GM18519 (cell line): Measurements from ENCODE around the gene NKIRAS1.
"Not testable (repeated sequence)": the region's sequence is repeated elsewhere in the genome, so short reads cannot be mapped to it uniquely, and the experiment has no call there.

Experiments
- ATAC-seq: cut with Tn5 transposase; IDR thresholded peaks from one replicate; pipeline ENCODE4 v1.9.1; 2021; ENCODE audit warnings: mild to moderate bottlenecking, moderate library complexity; ENCODE audit not compliant: unreplicated experiment, low FRiP score

Gene NKIRAS1

GRCh38 chr3:23941440-23941839 is 24.6 kb upstream of the NKIRAS1 start:
- ATAC-seq, result no peak

- no peak for ATAC-seq
These were observed 24.0 kb upstream of the NKIRAS1 start for GRCh38 chr3:23940775-23941174.

- ATAC-seq, result no peak
These were observed 21.9 kb upstream of the NKIRAS1 start for GRCh38 chr3:23938688-23939087.

GRCh38 chr3:23937296-23937695 is 20.5 kb upstream of the NKIRAS1 start:
- ATAC-seq, result no peak

GRCh38 chr3:23934253-23934652 is 17.5 kb upstream of the NKIRAS1 start:
- ATAC-seq, result no peak

GRCh38 chr3:23932571-23932970 is 15.8 kb upstream of the NKIRAS1 start:
- ATAC-seq, result no peak

- no peak for ATAC-seq
These were observed 14.8 kb upstream of the NKIRAS1 start for GRCh38 chr3:23931597-23931996.

- no peak for ATAC-seq
These were observed 11.7 kb upstream of the NKIRAS1 start for GRCh38 chr3:23928524-23928923.

- ATAC-seq, result no peak
These were observed 9.9 kb upstream of the NKIRAS1 start for GRCh38 chr3:23926736-23927135.

GRCh38 chr3:23926246-23926645 is 9.5 kb upstream of the NKIRAS1 start:
- ATAC-seq, result no peak

GRCh38 chr3:23923786-23924185 is 7.0 kb upstream of the NKIRAS1 start:
- ATAC-seq, result no peak

- ATAC-seq, result no peak
These were observed 4.3 kb upstream of the NKIRAS1 start for GRCh38 chr3:23921052-23921511.

GRCh38 chr3:23920151-23920655 is 3.4 kb upstream of the NKIRAS1 start:
- ATAC-seq, result no peak

GRCh38 chr3:23919628-23920027 is 2.8 kb upstream of the NKIRAS1 start:
- ATAC-seq, result no peak

- ATAC-seq, result not testable (repeated sequence)
These were observed 1.5 kb upstream of the NKIRAS1 start for GRCh38 chr3:23918331-23918730.

GRCh38 chr3:23917679-23918303 is 1.0 kb upstream of the NKIRAS1 start:
- not testable (repeated sequence) for ATAC-seq

- ATAC-seq, result peak; percentile 26
These were observed 471 bp downstream of the NKIRAS1 start for GRCh38 chr3:23916152-23916885.

- ATAC-seq, result no peak
These were observed 1.2 kb downstream of the NKIRAS1 start for GRCh38 chr3:23915537-23916108.

- peak; percentile 28 for ATAC-seq
These were observed 2.7 kb downstream of the NKIRAS1 start for GRCh38 chr3:23913873-23914743.

- no peak for ATAC-seq
These were observed 3.6 kb downstream of the NKIRAS1 start for GRCh38 chr3:23913182-23913581.

- not testable (repeated sequence) for ATAC-seq
These were observed 4.5 kb downstream of the NKIRAS1 start for GRCh38 chr3:23912335-23912734.
